Liver (tissue), 9 donors: ENCODE results near the gene CUL2. TPM values are rescaled to one million over a fixed set of nuclear protein-coding genes. Genes with fewer than 3 reads are reported as not detected.

ENCODE experiments used
- DNase-seq: peaks from one replicate; pipeline ENCODE4 v3.0.0-alpha.2; 2017; ENCODE audit warnings: low spot score
- H3K27ac ChIP-seq, 2 donors: one replicate each; pipeline ENCODE4 v1.7.0; 2013; ENCODE audit warnings: inconsistent platforms in 2 of 2, low read length in 2 of 2, control low read depth in 1 of 2, low read depth in 1 of 2, mild to moderate bottlenecking in 1 of 2
- H3K27me3 ChIP-seq, 4 donors: one replicate each; pipeline versions ENCODE4 v1.6.1 to v1.7.0; 2013; ENCODE audit warnings: low read length in 3 of 4, inconsistent platforms in 1 of 4, mild to moderate bottlenecking in 1 of 4, moderate library complexity in 1 of 4; ENCODE audit not compliant: control insufficient read depth in 4 of 4, insufficient read depth in 4 of 4
- H3K36me3 ChIP-seq, 4 donors: one replicate each; pipeline versions ENCODE4 v1.6.1 to v1.7.0; 2013; ENCODE audit warnings: low read length in 3 of 4, mild to moderate bottlenecking in 3 of 4, low read depth in 1 of 4, moderate library complexity in 1 of 4; ENCODE audit not compliant: control insufficient read depth in 4 of 4, insufficient read depth in 3 of 4
- H3K4me1 ChIP-seq, 4 donors: one replicate each; pipeline versions ENCODE4 v1.6.1 to v1.7.0; 2013; ENCODE audit warnings: low read length in 3 of 4, mild to moderate bottlenecking in 3 of 4, moderate library complexity in 1 of 4; ENCODE audit not compliant: control insufficient read depth in 4 of 4, insufficient read depth in 4 of 4
- H3K4me3 ChIP-seq, 3 donors: one replicate each; pipeline versions ENCODE4 v1.6.1 to v1.7.0; 2013; ENCODE audit warnings: low read length in 3 of 3, control low read depth in 1 of 3, low read depth in 1 of 3, mild to moderate bottlenecking in 1 of 3
- H3K9ac ChIP-seq, 2 donors: one replicate each; pipeline ENCODE4 v1.7.0; 2013; ENCODE audit warnings: low read length in 2 of 2, mild to moderate bottlenecking in 2 of 2, moderate library complexity in 2 of 2, control low read depth in 1 of 2, low read depth in 1 of 2
- H3K9me3 ChIP-seq, 4 donors: one replicate each; pipeline versions ENCODE4 v1.6.1 to v1.7.0; 2013; ENCODE audit warnings: low read length in 3 of 4; ENCODE audit not compliant: control insufficient read depth in 4 of 4
- EGR1 ChIP-seq, 2 donors: IDR thresholded peaks; 2 replicates each; pipeline ENCODE4 v1.6.1; 2016 to 2018; ENCODE audit warnings: antibody characterized with exemption in 2 of 2, low read depth in 2 of 2
- FOXA1 ChIP-seq: IDR thresholded peaks from 2 replicates; pipeline ENCODE4 v1.6.1; 2016; ENCODE audit warnings: antibody characterized with exemption
- FOXA2 ChIP-seq: IDR thresholded peaks from 2 replicates; pipeline ENCODE4 v1.6.1; 2016; ENCODE audit warnings: antibody characterized with exemption
- GABPA ChIP-seq, 2 donors: IDR thresholded peaks in 1 of 2; conservative IDR thresholded peaks in 1 of 2; 2 replicates each; pipeline ENCODE4 v1.6.1; 2016; ENCODE audit warnings: antibody characterized with exemption in 2 of 2, mild to moderate bottlenecking in 1 of 2, moderate library complexity in 1 of 2
- HNF4A ChIP-seq, 2 donors: conservative IDR thresholded peaks; 2 replicates each; pipeline ENCODE4 v1.6.1; 2016; ENCODE audit warnings: antibody characterized with exemption in 2 of 2, mild to moderate bottlenecking in 2 of 2
- HNF4G ChIP-seq: IDR thresholded peaks from 2 replicates; pipeline ENCODE4 v1.6.1; 2016; ENCODE audit warnings: antibody characterized with exemption
- JUND ChIP-seq, 2 donors: IDR thresholded peaks; 2 replicates each; pipeline ENCODE4 v1.6.1; 2016; ENCODE audit warnings: antibody characterized with exemption in 2 of 2
- NR2F2 ChIP-seq: IDR thresholded peaks from 2 replicates; pipeline ENCODE4 v1.6.1; 2016; ENCODE audit warnings: antibody characterized with exemption
- RAD21 ChIP-seq, 2 donors: IDR thresholded peaks; 2 replicates each; pipeline ENCODE4 v1.6.1; 2016; ENCODE audit warnings: antibody characterized with exemption in 2 of 2, mild to moderate bottlenecking in 2 of 2
- RXRA ChIP-seq, 2 donors: IDR thresholded peaks; 2 replicates each; pipeline ENCODE4 v1.6.1; 2017 to 2018; ENCODE audit warnings: antibody characterized with exemption in 2 of 2, mild to moderate bottlenecking in 1 of 2
- SP1 ChIP-seq: IDR thresholded peaks from 2 replicates; pipeline ENCODE4 v1.6.1; 2018; ENCODE audit warnings: antibody characterized with exemption, mild to moderate bottlenecking
- TAF1 ChIP-seq: conservative IDR thresholded peaks from 2 replicates; pipeline ENCODE4 v1.6.1; 2016; ENCODE audit warnings: antibody characterized with exemption, mild to moderate bottlenecking
- YY1 ChIP-seq: IDR thresholded peaks from 2 replicates; pipeline ENCODE4 v1.6.1; 2016; ENCODE audit warnings: antibody characterized with exemption, mild to moderate bottlenecking
- WGBS: extraction: QIAGEN DNeasy Blood & Tissue Kit; methylation state at CpG from one replicate; pipeline ENCODE4 v1.1.7; 2013; 5-methylcytosine and 5-hydroxymethylcytosine counted together
- polyA plus RNA-seq, 2 donors: library from polyadenylated mRNA; stranded (reverse) in 1 of 2; unstranded in 1 of 2; fragments of 200-250 nt in 1 of 2; fragments of >200 nt in 1 of 2; fragmentation: Nextera tagmentation in 1 of 2; extraction: Ambion mirVana in 1 of 2; gene quantifications; one replicate each; pipeline versions ENCODE4 v1.2.1 to v1.2.3, GENCODE V29; 2013 to 2015
- total RNA-seq, 2 donors: library from RNA; depleted of rRNA; stranded (reverse); fragments of >200 nt; gene quantifications; one replicate each; pipeline ENCODE4 v1.2.3, GENCODE V29; 2014
- TF ChIP-seq, protein P1 (sequence below): fragments of 150-350 bp; IDR thresholded peaks from 2 replicates; pipeline ENCODE4 v1.5.1; 2017; ENCODE audit warnings: improper control_type of control experiment, low read depth, low read length; ENCODE audit not compliant: missing input control
- TF ChIP-seq, protein P2 (sequence below): IDR thresholded peaks from 2 replicates; pipeline ENCODE4 v1.6.1; 2016; ENCODE audit warnings: antibody characterized with exemption, mild to moderate bottlenecking
- TF ChIP-seq, protein P3 (sequence below): IDR thresholded peaks from 2 replicates; pipeline ENCODE4 v1.6.1; 2016; ENCODE audit warnings: antibody characterized with exemption
- TF ChIP-seq, protein P4 (sequence below): IDR thresholded peaks from 2 replicates; pipeline ENCODE4 v1.6.1; 2016; ENCODE audit warnings: antibody characterized with exemption
- TF ChIP-seq, protein P5 (sequence below): IDR thresholded peaks from 2 replicates; pipeline ENCODE4 v1.6.1; 2016; ENCODE audit warnings: antibody characterized with exemption
- donor health status: healthy.
- donor health status: healthy.
- donor health status: healthy.
- donor health status: healthy.
- donor health status: healthy.

Gene CUL2
- total and polyA plus RNA-seq, 4 donors, result 8.6 to 14.1 (median 12.1) TPM

DNA sequence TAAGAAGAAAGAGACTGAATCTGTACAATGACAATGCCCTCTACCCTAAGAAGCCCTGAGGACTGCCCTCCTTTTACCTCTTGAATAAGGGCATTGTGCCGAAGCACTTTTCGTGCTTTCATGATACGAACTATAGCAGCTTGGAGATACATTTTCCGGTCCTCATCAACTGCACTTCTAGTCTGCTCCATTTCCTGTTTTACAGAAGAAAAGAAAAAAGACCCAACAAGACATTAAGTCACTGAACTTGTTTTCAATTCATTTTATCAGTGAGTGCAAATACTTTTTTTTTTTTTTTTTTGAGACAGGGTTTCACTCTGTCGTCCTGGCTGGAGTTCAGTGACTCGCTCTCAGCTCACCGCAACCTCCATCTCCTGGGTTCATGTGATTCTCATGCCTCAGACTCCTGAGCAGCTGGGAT is 78.4 kb downstream of the CUL2 start:
- Histone ChIP-seq H3K4me3 (no peak overlapping the region), H3K9me3 (no peaks in the 10 kb centered on the region), H3K9ac (no peak overlapping the region), H3K27me3 (no peaks in the 10 kb centered on the region), H3K36me3 (peaks cover 1 to 28% (median 24%) of the 10 kb centered on the region in 4 donors), H3K27ac (no peak overlapping the region), H3K4me1 (no peaks in the 10 kb centered on the region)
- TF ChIP-seq FOXA1 (no peak), HNF4G (no peak), YY1 (no peak), SP1 (no peak), EGR1 (IDR thresholded peaks at IDR 0.05; ENCODE audit: low read depth in 2 of 2) (no peak), RAD21 (IDR thresholded peaks at IDR 0.05) (no peak), JUND (IDR thresholded peaks at IDR 0.05) (no peak), TAF1 (no peak), GABPA (IDR thresholded peaks at IDR 0.05 in 1 of 2, conservative IDR thresholded peaks at IDR 0.05 in 1 of 2) (no peak), NR2F2 (no peak), HNF4A (conservative IDR thresholded peaks at IDR 0.05) (no peak), FOXA2 (no peak), RXRA (IDR thresholded peaks at IDR 0.05) (no peak)
- TF ChIP-seq, protein P1, sequence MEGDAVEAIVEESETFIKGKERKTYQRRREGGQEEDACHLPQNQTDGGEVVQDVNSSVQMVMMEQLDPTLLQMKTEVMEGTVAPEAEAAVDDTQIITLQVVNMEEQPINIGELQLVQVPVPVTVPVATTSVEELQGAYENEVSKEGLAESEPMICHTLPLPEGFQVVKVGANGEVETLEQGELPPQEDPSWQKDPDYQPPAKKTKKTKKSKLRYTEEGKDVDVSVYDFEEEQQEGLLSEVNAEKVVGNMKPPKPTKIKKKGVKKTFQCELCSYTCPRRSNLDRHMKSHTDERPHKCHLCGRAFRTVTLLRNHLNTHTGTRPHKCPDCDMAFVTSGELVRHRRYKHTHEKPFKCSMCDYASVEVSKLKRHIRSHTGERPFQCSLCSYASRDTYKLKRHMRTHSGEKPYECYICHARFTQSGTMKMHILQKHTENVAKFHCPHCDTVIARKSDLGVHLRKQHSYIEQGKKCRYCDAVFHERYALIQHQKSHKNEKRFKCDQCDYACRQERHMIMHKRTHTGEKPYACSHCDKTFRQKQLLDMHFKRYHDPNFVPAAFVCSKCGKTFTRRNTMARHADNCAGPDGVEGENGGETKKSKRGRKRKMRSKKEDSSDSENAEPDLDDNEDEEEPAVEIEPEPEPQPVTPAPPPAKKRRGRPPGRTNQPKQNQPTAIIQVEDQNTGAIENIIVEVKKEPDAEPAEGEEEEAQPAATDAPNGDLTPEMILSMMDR, result no peak
- TF ChIP-seq, protein P2, sequence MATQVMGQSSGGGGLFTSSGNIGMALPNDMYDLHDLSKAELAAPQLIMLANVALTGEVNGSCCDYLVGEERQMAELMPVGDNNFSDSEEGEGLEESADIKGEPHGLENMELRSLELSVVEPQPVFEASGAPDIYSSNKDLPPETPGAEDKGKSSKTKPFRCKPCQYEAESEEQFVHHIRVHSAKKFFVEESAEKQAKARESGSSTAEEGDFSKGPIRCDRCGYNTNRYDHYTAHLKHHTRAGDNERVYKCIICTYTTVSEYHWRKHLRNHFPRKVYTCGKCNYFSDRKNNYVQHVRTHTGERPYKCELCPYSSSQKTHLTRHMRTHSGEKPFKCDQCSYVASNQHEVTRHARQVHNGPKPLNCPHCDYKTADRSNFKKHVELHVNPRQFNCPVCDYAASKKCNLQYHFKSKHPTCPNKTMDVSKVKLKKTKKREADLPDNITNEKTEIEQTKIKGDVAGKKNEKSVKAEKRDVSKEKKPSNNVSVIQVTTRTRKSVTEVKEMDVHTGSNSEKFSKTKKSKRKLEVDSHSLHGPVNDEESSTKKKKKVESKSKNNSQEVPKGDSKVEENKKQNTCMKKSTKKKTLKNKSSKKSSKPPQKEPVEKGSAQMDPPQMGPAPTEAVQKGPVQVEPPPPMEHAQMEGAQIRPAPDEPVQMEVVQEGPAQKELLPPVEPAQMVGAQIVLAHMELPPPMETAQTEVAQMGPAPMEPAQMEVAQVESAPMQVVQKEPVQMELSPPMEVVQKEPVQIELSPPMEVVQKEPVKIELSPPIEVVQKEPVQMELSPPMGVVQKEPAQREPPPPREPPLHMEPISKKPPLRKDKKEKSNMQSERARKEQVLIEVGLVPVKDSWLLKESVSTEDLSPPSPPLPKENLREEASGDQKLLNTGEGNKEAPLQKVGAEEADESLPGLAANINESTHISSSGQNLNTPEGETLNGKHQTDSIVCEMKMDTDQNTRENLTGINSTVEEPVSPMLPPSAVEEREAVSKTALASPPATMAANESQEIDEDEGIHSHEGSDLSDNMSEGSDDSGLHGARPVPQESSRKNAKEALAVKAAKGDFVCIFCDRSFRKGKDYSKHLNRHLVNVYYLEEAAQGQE, result no peak
- TF ChIP-seq, protein P3, sequence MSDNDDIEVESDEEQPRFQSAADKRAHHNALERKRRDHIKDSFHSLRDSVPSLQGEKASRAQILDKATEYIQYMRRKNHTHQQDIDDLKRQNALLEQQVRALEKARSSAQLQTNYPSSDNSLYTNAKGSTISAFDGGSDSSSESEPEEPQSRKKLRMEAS, result no peak
- TF ChIP-seq, protein P4, sequence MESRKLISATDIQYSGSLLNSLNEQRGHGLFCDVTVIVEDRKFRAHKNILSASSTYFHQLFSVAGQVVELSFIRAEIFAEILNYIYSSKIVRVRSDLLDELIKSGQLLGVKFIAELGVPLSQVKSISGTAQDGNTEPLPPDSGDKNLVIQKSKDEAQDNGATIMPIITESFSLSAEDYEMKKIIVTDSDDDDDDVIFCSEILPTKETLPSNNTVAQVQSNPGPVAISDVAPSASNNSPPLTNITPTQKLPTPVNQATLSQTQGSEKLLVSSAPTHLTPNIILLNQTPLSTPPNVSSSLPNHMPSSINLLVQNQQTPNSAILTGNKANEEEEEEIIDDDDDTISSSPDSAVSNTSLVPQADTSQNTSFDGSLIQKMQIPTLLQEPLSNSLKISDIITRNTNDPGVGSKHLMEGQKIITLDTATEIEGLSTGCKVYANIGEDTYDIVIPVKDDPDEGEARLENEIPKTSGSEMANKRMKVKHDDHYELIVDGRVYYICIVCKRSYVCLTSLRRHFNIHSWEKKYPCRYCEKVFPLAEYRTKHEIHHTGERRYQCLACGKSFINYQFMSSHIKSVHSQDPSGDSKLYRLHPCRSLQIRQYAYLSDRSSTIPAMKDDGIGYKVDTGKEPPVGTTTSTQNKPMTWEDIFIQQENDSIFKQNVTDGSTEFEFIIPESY, result no peak
- TF ChIP-seq, protein P5, sequence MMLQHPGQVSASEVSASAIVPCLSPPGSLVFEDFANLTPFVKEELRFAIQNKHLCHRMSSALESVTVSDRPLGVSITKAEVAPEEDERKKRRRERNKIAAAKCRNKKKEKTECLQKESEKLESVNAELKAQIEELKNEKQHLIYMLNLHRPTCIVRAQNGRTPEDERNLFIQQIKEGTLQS, result no peak
- DNase-seq, result no peak
- 86% methylated on average over 7 of the region's 7 CpGs for WGBS
